ENCODE results near the gene SLC25A1. TPM values are rescaled to one million over a fixed set of nuclear protein-coding genes. Genes with fewer than 3 reads are reported as not detected.

SLC25A1 gene
- total RNA-seq, 2 donors from 2014 or later = 111 to 119 TPM

DNA sequence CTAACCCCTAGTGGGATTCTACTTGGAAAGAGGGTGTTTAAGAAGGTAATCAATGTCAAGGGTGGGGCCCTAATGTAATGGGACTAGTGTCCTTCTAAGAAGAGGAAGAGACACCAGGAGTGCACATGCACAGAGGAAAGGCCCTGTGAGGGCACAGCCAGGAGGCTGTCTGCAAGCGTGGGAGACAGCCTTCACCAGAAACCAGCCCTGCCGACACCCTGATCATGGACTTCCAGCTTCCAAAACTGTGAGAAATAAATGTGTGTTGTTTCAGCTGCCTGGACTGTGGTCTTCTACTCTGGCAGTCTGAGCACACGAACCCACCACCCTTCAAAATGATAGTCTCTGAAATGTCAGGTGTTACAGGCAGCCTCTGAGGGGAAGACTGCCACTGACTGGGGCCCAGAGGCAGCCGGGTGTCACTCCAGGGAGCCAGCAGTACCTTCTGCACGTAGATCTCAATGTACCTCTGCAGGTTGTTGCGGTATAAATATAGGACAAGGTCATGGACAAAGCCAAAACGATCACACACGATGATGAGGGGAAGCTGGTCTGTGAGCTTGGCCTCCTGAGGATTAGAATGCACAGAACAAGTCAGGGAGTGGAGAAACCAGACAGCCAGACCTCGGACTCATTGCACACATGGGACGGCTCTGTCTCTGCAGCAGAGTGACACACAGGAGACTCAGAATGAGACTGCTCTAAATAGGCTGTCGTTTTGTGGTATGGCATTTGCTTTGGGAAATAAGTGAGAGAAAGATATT, 43.9 kb upstream of the SLC25A1 start:
- Histone ChIP-seq H3K4me1 (ENCODE audit: control insufficient read depth, insufficient read depth, low read length) (no peaks in the 10 kb centered on the region), H3K4me3 (ENCODE audit: low read length) (no peak overlapping the region), H3K9ac (ENCODE audit: extremely low read depth, low read length, poor library complexity, severe bottlenecking) (no peak overlapping the region), H3K36me3 (ENCODE audit: control insufficient read depth, insufficient read depth, low read length) (peaks cover 4% of the 10 kb centered on the region), H3K27ac (ENCODE audit: low read depth, low read length) (no peak overlapping the region), H3K27me3 (ENCODE audit: control insufficient read depth, insufficient read depth, low read length, poor library complexity, severe bottlenecking) (no peaks in the 10 kb centered on the region), H3K9me3 (ENCODE audit: control insufficient read depth, low read length) (no peaks in the 10 kb centered on the region)
- no peak for DNase-seq
- TF ChIP-seq, protein P1, sequence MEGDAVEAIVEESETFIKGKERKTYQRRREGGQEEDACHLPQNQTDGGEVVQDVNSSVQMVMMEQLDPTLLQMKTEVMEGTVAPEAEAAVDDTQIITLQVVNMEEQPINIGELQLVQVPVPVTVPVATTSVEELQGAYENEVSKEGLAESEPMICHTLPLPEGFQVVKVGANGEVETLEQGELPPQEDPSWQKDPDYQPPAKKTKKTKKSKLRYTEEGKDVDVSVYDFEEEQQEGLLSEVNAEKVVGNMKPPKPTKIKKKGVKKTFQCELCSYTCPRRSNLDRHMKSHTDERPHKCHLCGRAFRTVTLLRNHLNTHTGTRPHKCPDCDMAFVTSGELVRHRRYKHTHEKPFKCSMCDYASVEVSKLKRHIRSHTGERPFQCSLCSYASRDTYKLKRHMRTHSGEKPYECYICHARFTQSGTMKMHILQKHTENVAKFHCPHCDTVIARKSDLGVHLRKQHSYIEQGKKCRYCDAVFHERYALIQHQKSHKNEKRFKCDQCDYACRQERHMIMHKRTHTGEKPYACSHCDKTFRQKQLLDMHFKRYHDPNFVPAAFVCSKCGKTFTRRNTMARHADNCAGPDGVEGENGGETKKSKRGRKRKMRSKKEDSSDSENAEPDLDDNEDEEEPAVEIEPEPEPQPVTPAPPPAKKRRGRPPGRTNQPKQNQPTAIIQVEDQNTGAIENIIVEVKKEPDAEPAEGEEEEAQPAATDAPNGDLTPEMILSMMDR (conservative IDR thresholded peaks at IDR 0.05) = no peak
- Mint-ChIP-seq H3K4me3 (no peak overlapping the region), H3K27me3 (ENCODE audit: insufficient read depth) (no peaks in the 10 kb centered on the region), H3K9me3 (no peaks in the 10 kb centered on the region), H3K4me1 (peaks cover 6% of the 10 kb centered on the region), H3K27ac (no peak overlapping the region), H3K36me3 (ENCODE audit: low read depth) (peaks cover 42% of the 10 kb centered on the region)
- WGBS, 2 experiments (ENCODE audit: insufficient coverage in 1 of 2, insufficient read length in 1 of 2) = 92 to 97% methylated on average over 7 to 11 of the region's 11 CpGs

DNA sequence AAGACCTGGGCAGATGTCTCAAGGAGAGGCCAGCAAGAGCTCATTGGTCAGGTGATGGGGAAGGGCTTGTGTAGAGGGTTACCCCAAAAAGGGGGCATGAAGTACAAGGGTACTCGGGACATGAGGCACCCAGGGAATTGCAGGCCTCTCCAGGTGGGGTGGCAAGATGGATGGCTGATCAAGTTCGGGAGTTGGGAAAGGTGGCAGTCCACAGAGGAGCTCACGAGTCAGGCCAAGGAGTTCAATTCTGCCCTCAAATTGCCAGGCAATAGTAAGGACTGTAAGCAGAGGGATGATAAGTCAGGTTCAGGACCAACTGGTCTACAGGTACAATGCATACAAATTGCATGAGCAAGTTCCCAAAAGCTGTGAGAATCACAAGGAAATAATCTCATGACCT, 42.3 kb upstream of the SLC25A1 start:
- peaks cover 38% of the 10 kb centered on the region for H3K36me3 Mint-ChIP-seq (ENCODE audit: low read depth)
- no peaks in the 10 kb centered on the region for H3K9me3 Mint-ChIP-seq
- 91 to 92% methylated on average over 2 to 3 of the region's 3 CpGs for WGBS, 2 experiments (ENCODE audit: insufficient coverage in 1 of 2, insufficient read length in 1 of 2)
- no peaks in the 10 kb centered on the region for H3K27me3 Mint-ChIP-seq (ENCODE audit: insufficient read depth)
- peaks cover 6% of the 10 kb centered on the region for H3K4me1 Mint-ChIP-seq
- DNase-seq = no peak
- Histone ChIP-seq H3K4me1 (ENCODE audit: control insufficient read depth, insufficient read depth, low read length) (no peaks in the 10 kb centered on the region), H3K9ac (ENCODE audit: extremely low read depth, low read length, poor library complexity, severe bottlenecking) (no peak overlapping the region), H3K4me3 (ENCODE audit: low read length) (no peak overlapping the region), H3K27ac (ENCODE audit: low read depth, low read length) (no peak overlapping the region), H3K27me3 (ENCODE audit: control insufficient read depth, insufficient read depth, low read length, poor library complexity, severe bottlenecking) (no peaks in the 10 kb centered on the region), H3K9me3 (ENCODE audit: control insufficient read depth, low read length) (no peaks in the 10 kb centered on the region), H3K36me3 (ENCODE audit: control insufficient read depth, insufficient read depth, low read length) (peaks cover 4% of the 10 kb centered on the region)
- TF ChIP-seq, protein P1 (conservative IDR thresholded peaks at IDR 0.05) = no peak
- H3K27ac Mint-ChIP-seq = no peak overlapping the region
- H3K4me3 Mint-ChIP-seq = no peak overlapping the region

DNA sequence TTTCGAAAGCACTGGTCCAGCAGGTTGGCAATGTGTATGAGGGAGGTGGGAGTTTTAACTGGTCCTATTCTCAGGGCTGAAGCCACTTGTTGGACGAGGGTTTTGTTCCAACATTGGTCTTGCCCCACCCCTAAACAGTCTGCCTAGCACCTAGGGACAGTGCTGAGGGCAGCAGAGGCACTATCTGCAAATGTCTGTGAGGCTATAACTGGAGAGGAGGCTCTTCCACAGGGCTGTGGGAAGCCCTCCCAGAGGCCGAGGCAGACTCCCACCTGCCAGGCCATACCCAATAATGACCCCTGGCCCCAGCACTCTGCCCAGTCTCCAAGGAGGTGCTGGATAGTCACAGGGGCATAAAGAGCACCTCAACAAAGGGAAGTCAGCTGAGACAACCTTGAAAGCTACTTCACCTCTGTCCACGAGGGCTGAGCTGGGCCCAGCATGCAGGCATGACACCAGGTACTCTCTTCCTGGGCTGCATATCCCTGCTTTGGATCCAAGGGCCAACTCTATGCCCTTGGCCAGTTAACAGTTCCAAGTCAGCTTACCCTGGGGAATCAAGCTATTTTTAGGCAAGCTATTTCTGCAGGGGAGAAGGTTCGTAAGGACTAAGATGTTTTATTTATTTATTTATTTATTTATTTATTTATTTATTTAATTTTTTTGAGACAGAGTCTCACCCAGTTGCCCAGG, 40.2 kb upstream of the SLC25A1 start:
- H3K36me3 Mint-ChIP-seq (ENCODE audit: low read depth) = peaks cover 40% of the 10 kb centered on the region
- H3K27me3 ChIP-seq (ENCODE audit: control insufficient read depth, insufficient read depth, low read length, poor library complexity, severe bottlenecking) = no peaks in the 10 kb centered on the region
- whole genome bisulfite sequencing, 2 experiments (ENCODE audit: insufficient coverage in 1 of 2, insufficient read length in 1 of 2) = 87 to 100% methylated on average over 1 to 4 of the region's 5 CpGs
- peaks cover 7% of the 10 kb centered on the region for H3K36me3 ChIP-seq (ENCODE audit: control insufficient read depth, insufficient read depth, low read length)
- DNase-seq = no peak
- H3K4me1 ChIP-seq (ENCODE audit: control insufficient read depth, insufficient read depth, low read length) = no peaks in the 10 kb centered on the region
- peaks cover 6% of the 10 kb centered on the region for H3K4me1 Mint-ChIP-seq
- no peak overlapping the region for H3K4me3 Mint-ChIP-seq
- H3K9me3 Mint-ChIP-seq = no peaks in the 10 kb centered on the region
- no peaks in the 10 kb centered on the region for H3K9me3 ChIP-seq (ENCODE audit: control insufficient read depth, low read length)
- H3K4me3 ChIP-seq (ENCODE audit: low read length) = no peak overlapping the region
- H3K9ac ChIP-seq (ENCODE audit: extremely low read depth, low read length, poor library complexity, severe bottlenecking) = no peak overlapping the region
- H3K27ac ChIP-seq (ENCODE audit: low read depth, low read length) = no peak overlapping the region
- no peak overlapping the region for H3K27ac Mint-ChIP-seq
- H3K27me3 Mint-ChIP-seq (ENCODE audit: insufficient read depth) = no peaks in the 10 kb centered on the region
- TF ChIP-seq, protein P1 (conservative IDR thresholded peaks at IDR 0.05) = no peak
